NOMO-1 treated with DMSO at 0.1 percent for 48 hours (cell line): Measurements from ENCODE around the gene DUOXA2.
A peak's percentile ranks its signal among the peaks of the same experiment; 100 is the strongest.

ENCODE experiments used
- DNase-seq: peaks from one replicate; lab custom pipeline; 2025; ENCODE audit not compliant: unreplicated experiment; lab: John Stamatoyannopoulos, UW

DUOXA2 gene

DNA sequence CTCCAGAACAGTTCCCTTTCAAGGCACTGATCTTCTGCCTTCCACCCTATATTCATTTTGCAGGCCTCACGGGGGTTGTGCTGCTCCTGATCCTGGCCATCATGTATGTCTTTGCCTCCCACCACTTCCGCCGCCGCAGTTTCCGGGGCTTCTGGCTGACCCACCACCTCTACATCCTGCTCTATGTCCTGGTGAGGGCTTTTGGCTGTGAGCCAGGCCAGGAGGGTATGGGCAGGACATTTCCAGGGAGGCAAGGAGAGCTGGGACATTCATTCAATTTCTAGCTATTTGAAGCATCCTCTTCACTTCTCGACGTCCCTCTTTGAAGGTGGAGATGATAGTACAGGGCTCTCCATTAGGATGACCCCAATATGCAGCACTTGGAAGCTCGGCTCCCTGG lies 41.6 kb downstream of the DUOXA2 start:
- no peak for DNase-seq

DNA sequence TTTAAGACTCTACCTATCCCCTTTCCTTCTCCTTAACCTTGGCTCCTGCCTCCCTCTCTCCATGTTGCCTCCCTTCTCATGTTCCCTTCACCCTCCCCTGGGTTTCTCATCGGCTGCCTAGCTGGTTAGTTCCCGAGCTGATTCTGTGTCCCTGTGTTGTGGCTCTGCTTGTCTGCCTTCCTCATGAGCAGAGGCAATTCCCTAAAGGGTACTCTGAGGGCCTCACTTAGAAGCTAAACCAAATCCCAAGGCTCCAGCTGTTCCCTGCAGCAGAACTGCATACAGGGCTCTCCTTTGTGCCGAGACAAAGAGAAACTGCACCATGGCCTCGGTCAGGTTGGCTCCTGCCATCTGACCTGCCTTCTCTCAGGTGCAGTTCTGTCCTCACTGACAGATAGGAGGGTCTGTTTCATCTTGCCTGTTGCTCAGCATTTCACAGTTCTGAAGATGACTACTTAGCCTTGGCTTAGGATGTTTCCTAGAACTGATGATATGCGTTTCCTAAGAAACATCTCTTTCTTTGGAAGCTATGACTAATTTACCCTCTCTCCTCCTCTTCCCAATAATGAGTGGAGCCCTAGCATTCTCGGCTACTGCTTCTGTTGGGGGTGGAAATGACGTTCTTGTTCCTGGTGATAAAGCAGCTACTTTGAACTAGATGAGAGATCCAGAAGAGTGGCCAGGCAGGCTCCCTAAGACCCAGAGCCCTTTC lies 42.8 kb downstream of the DUOXA2 start:
- DNase-seq: no peak

DNA sequence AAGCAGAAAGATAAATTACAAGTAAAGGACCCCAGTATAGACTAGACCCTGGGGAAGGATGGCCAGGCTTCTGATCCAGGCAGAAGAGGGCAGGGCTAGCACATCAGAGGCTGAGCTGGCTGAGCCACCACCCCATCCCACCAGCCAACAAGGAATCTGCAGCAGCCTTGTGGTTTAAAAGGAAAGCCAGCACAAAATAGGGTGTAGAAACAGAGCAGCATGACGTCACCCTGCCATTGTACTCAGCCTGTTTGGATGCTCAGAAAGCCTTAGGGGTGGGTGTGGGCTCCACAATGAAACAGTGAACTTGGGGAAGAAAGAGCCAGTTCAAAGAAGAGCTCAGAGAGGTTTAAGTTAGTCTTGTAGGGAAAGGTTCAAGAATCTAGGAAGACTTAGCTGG lies 43.8 kb downstream of the DUOXA2 start:
- no peak for DNase-seq

DNA sequence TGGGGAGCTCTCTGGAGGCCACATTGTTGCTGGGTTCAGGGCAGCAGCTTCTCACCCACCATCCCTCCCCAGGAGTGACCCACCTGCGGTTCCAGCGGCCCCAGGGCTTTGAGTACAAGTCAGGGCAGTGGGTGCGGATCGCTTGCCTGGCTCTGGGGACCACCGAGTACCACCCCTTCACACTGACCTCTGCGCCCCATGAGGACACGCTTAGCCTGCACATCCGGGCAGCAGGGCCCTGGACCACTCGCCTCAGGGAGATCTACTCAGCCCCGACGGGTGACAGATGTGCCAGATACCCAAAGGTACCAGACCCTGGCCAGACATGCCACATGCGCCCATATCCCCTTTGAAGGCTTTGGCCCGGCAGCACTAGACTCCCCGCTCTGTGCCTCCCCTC lies 47.5 kb downstream of the DUOXA2 start:
- no peak for DNase-seq

DNA sequence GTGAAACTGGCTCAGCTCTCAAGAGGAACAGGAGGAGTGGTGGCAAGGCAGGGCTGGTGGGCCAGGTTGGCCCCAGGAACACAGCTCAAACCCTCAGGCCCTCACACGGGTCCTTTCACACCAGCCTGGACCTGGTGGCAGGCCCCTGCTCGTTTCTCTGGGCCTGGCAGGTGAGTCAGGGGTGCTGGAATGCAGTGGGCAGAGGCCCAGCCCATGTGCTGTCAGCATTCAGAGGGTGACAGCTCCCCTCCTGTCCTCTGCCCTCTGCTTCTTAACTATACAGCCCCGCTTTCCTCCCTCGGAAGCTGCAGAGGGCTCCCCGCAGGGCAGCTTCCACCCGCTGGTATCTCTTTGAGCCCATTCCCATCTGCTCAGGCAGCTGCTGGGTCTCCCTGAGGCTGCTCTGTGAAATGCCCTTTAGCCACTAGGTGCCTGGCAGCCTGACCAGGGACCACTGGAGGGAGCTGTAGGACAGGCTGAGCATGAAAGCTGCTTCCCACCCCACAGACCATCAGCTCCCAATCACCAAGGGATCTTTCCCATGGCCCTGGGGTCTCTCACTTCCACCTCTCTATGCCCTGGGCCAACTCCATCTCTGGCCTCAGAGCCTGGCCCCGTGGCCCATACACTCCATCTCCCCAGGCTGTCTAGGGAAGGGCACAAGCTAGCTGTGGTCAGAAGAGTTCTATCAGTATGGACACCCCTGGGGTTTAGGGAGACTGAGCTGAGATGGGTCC lies 48.8 kb downstream of the DUOXA2 start:
- peak; percentile 50 for DNase-seq

DNA sequence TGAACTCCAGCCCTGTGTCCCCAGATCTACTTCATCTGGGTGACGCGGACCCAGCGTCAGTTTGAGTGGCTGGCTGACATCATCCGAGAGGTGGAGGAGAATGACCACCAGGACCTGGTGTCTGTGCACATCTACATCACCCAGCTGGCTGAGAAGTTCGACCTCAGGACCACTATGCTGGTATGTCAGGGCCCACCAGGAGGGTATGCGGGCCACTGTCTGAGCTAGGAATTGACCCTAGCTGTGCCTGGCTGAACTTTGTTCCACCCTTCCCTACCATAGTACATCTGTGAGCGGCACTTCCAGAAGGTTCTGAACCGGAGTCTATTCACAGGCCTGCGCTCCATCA lies 49.4 kb downstream of the DUOXA2 start:
- no peak for DNase-seq

DNA sequence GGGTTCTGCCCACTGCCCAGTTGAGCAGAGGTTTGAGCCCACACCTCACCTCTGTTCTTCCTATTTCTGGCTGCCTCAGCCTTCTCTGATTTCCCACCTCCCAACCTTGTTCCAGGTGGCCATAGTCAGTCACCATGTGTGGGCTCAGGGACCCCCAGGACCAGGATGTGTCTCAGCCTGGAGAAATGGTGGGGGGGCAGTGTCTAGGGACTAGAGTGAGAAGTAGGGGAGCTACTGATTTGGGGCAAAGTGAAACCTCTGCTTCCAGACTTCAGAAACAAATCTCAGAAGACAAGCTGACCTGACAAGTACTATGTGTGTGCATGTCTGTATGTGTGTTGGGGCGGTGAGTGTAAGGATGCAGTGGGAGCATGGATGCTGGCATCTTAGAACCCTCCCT lies 50.8 kb downstream of the DUOXA2 start:
- DNase-seq: no peak

DNA sequence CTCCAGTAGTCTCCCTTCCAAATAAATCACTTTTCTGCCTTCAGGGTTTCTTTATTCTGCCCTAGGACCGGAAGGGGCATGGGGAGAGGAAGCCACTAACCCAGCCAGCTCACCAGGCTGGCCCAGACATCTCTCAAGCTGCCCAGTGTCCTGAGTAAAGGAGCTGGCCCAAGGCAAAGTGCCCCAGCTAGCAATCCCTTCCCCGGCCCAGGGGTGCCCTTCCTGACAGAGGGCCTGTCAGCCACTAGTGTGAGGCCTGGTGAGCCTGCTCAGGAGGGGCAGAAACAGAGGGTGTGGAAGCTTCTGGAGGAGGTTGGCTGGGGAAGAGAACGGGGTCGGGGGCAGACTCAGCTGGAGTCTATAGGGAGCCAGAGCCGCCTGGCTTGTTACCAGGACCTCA lies 51.4 kb downstream of the DUOXA2 start:
- DNase-seq: no peak

DNA sequence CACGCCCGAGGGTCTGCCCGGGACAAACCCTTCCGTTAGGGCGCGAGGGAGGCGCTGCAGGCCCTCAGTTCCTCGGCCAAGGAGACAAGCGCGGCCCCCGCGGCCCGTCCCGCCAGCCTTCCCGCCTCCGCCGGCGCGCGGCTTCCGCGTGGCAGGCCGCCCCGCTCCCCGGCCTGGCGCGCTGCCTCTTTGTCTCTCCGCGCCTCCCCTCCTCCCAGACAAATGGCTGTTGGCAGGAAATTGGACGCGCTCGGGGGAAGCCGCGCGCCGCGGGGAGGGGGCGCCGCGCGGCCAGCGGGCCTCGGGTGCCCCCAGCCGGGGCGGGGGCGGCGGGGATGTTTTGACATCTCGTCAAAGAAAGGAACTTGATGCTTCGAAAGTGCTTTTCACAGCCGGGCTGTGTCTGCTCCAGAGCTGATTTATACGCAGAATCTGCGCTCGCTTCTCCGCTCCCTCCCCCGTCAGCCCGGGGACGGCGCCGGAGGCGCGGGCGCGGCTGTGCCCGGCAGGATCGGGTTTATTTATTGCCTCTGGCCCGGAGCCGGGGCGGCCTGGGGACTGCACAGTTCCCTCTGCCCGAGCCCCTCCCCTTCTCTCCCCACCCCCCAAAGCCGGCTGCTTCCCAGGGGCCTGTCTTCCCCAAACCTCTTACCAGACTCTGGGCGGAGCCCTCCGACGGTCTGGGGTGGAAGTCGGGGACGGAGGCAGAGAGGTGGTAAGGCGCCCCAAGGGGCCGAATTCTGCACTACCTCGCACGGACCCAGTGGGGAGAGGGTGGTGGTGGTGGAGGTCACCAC lies 52.9 kb downstream of the DUOXA2 start:
- DNase-seq: peak; percentile 85

DNA sequence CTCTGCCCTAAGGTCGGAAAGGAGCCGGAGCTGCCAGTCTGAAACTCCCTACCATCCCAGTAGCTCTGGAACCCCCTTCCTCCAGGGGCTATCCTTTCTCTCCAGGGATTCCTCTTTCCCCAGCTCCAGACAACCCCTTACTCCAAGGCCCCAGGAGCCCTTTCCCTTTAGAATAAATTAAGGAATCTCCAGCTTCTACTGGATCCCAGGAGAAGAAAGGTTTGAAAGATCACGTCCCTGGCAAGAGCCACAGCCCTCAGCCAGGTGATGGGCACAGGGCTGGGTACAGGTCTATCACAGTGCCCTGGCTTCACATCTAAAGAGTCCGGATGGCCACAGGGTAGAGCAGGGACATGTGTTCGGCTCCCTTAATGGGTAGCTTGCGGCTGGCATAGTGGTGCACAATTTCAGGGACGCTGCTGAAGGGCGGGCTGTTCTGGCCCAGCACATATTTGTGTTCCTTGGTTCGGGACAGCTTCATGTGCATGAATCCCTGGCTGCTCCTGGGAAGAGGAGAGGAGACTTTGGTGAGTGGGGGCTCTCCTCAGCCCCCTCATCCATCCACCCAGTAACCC lies 53.6 kb downstream of the DUOXA2 start:
- no peak for DNase-seq
